Nephron (organoid): ENCODE results near the gene GTF3C1.
A peak's percentile ranks its signal among the peaks of the same experiment; 100 is the strongest.

Experiments
- H3K27ac Mint-ChIP-seq, 3 experiments: 2 replicates each; pipeline ENCODE4 v1.8.0; 2020; ENCODE audit warnings: mixed read lengths in 3 of 3, mild to moderate bottlenecking in 2 of 3, moderate library complexity in 1 of 3
- H3K27me3 Mint-ChIP-seq: 2 replicates; pipeline ENCODE4 v1.8.0; 2021; ENCODE audit warnings: low read depth, mild to moderate bottlenecking, moderate library complexity, mixed read lengths
- H3K36me3 Mint-ChIP-seq: 2 replicates; pipeline ENCODE4 v1.8.0; 2020; ENCODE audit warnings: low read depth, mixed read lengths
- H3K4me1 Mint-ChIP-seq: 2 replicates; pipeline ENCODE4 v1.8.0; 2020; ENCODE audit warnings: mixed read lengths
- H3K4me3 Mint-ChIP-seq, 3 experiments: 2 replicates each; pipeline ENCODE4 v1.8.0; 2020; ENCODE audit warnings: mild to moderate bottlenecking in 3 of 3, mixed read lengths in 3 of 3, moderate library complexity in 2 of 3
- H3K9me3 Mint-ChIP-seq: 2 replicates; pipeline ENCODE4 v1.8.0; 2020; ENCODE audit warnings: mixed read lengths
- TF ChIP-seq, protein P1 (sequence below), 3 experiments: fragments of 200-600 bp; sonication (generic); IDR thresholded peaks; one replicate each; pipeline ENCODE4 v1.5.0; 2021; ENCODE audit warnings: antibody characterized with exemption in 3 of 3; ENCODE audit not compliant: unreplicated experiment in 3 of 3

GTF3C1 gene

DNA sequence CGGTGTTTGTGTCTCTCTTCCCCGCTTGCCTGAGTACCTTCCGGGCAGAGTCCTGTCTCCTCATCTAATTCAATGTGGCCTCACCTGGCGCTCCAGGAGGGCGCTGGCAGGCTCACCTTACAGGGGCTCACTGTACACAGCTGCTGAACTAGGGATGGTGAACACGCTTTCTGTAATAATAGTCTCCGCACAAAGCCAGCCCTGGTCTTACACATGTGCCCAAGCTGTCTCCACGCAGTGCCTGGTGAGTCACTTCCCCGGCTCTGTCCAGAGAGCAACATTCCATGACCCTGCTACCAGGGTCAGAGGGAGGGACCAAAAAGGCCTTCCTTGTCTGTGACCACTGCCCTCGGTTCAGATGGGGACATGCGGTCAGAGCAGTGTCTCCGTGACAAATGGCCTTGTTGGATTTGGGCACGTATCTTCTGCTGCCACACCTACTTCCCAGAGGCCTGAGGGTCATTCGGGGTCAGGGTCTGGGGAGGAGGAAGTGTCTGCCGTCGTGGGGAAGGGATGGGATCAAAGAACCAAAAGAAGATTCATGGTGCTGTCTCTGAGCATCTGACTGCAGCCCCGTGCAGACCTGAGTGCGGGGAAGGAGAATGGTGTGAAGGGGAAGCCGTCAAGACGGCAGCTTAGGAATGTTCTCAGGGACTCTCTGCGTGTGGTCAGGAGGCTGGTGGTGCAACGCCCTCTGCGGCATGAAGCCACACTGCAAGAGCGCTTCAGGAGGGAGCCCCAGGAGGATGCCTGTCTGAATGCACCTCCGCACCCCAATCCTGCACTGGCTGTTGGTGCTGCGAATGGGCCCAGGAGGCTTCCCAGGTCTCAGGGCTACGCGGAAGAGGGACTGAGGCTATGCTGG is 78.9 kb downstream of the GTF3C1 start:
- TF ChIP-seq, protein P1, sequence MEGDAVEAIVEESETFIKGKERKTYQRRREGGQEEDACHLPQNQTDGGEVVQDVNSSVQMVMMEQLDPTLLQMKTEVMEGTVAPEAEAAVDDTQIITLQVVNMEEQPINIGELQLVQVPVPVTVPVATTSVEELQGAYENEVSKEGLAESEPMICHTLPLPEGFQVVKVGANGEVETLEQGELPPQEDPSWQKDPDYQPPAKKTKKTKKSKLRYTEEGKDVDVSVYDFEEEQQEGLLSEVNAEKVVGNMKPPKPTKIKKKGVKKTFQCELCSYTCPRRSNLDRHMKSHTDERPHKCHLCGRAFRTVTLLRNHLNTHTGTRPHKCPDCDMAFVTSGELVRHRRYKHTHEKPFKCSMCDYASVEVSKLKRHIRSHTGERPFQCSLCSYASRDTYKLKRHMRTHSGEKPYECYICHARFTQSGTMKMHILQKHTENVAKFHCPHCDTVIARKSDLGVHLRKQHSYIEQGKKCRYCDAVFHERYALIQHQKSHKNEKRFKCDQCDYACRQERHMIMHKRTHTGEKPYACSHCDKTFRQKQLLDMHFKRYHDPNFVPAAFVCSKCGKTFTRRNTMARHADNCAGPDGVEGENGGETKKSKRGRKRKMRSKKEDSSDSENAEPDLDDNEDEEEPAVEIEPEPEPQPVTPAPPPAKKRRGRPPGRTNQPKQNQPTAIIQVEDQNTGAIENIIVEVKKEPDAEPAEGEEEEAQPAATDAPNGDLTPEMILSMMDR (IDR thresholded peaks at IDR 0.05; ENCODE audit: unreplicated experiment in 3 of 3) = no peak
- H3K27me3 Mint-ChIP-seq = no peaks in the 10 kb centered on the region
- no peak overlapping the region for H3K27ac Mint-ChIP-seq
- peaks cover 95% of the 10 kb centered on the region for H3K36me3 Mint-ChIP-seq
- H3K4me1 Mint-ChIP-seq = no peaks in the 10 kb centered on the region
- no peaks in the 10 kb centered on the region for H3K9me3 Mint-ChIP-seq
- H3K4me3 Mint-ChIP-seq = no peak overlapping the region

GRCh38 chr16:27468941-27469531 is 80.7 kb downstream of the GTF3C1 start:
- Mint-ChIP-seq H3K9me3 (no peaks in the 10 kb centered on the region), H3K36me3 (peaks cover 88% of the 10 kb centered on the region), H3K4me3 (no peak overlapping the region), H3K27me3 (no peaks in the 10 kb centered on the region), H3K27ac (no peak overlapping the region), H3K4me1 (no peaks in the 10 kb centered on the region)
- TF ChIP-seq, protein P1 (IDR thresholded peaks at IDR 0.05; ENCODE audit: unreplicated experiment in 3 of 3) = no peak

DNA sequence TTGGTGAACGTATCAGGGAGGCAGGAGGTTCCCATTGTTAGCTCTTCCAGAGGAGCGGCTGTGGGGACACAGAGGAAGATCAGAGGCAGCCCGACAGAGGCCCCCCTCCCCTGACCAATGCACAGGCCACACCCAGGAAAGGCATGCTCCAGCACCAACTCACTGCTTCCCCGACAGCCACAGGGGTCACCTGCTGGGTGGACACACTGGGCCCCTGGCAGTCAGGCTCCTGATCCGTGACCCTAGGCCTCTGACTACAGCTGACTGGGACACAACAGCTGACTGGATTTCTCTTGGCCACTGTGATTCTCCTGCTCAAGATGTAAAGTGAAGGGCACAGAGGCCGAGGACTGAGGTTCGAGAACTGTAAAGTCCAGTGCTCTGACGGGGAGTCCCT is 84.2 kb downstream of the GTF3C1 start:
- peaks cover 64% of the 10 kb centered on the region for H3K36me3 Mint-ChIP-seq
- no peaks in the 10 kb centered on the region for H3K9me3 Mint-ChIP-seq
- peaks cover 7% of the 10 kb centered on the region for H3K4me1 Mint-ChIP-seq
- H3K4me3 Mint-ChIP-seq = no peak overlapping the region
- no peaks in the 10 kb centered on the region for H3K27me3 Mint-ChIP-seq
- TF ChIP-seq, protein P1 (IDR thresholded peaks at IDR 0.05; ENCODE audit: unreplicated experiment in 3 of 3) = no peak
- peak overlapping the region in 1 of 3 experiments; percentile 62 for H3K27ac Mint-ChIP-seq

GRCh38 chr16:27464626-27465482 is 84.9 kb downstream of the GTF3C1 start:
- Mint-ChIP-seq H3K4me3 (no peak overlapping the region), H3K27me3 (no peaks in the 10 kb centered on the region), H3K36me3 (peaks cover 59% of the 10 kb centered on the region), H3K4me1 (peaks cover 7% of the 10 kb centered on the region), H3K27ac (peak overlapping the region in 1 of 3 experiments; percentile 45), H3K9me3 (no peaks in the 10 kb centered on the region)
- TF ChIP-seq, protein P1 (IDR thresholded peaks at IDR 0.05; ENCODE audit: unreplicated experiment in 3 of 3) = no peak

GRCh38 chr16:27463741-27464591 is 85.7 kb downstream of the GTF3C1 start:
- Mint-ChIP-seq H3K4me1 (peaks cover 12% of the 10 kb centered on the region), H3K27me3 (no peaks in the 10 kb centered on the region), H3K27ac (no peak overlapping the region), H3K36me3 (peaks cover 59% of the 10 kb centered on the region), H3K9me3 (no peaks in the 10 kb centered on the region), H3K4me3 (no peak overlapping the region)
- TF ChIP-seq, protein P1 (IDR thresholded peaks at IDR 0.05; ENCODE audit: unreplicated experiment in 3 of 3) = no peak
